Cardiac fibroblast (primary cell): ENCODE data around the gene TMC2.
"Not testable (repeated sequence)": the region's sequence is repeated elsewhere in the genome, so short reads cannot be mapped to it uniquely, and the experiment has no call there.

Experiments
- DNase-seq, 2 donors: peaks; one replicate each; pipeline versions ENCODE4 v3.0.0 to v3.0.0-alpha.2; 2010; ENCODE audit warnings: low read depth in 2 of 2
- H3K4me3 ChIP-seq, 2 donors: replicated peaks in 1 of 2; 1 replicate in 1 of 2; 2 replicates in 1 of 2; pipeline ENCODE4 v1.5.1; 2011; ENCODE audit warnings: low read depth in 2 of 2, low read length in 2 of 2, mild to moderate bottlenecking in 2 of 2, moderate library complexity in 1 of 2
- TF ChIP-seq, protein P1 (sequence below): IDR thresholded peaks from one replicate; pipeline ENCODE4 v1.5.1; 2011; ENCODE audit warnings: low read depth, mild to moderate bottlenecking, low read length, inconsistent platforms

The TMC2 gene

DNA sequence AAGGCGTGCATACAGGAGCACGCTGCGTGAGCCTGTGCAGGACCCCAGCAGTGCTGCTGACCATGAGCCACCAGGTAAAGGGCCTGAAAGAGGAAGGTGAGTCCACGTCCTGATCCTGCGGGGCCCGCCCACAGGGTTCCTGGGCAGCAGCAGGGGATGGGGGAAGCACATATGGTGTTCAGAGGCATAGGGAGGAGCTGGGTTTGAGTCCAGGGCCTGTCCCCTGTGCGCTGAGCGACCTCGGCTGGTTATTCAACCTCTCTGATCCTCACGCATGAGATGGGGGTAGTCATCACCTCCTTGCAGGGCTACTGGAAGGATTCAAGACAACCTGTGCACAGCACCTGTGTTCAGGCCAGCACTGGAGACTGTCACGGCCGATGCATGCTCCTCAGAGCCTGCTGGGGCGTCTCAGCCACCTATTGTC, at the start of gene TMC2:
Gene TMC2, plus strand, starts transcription at position 14 of the 427 bp plus-strand sequence. Its CDS starts 49 bp downstream, at position 63.
- DNase-seq = no peak
- no peak within 1 kb of the TSS for H3K4me3 ChIP-seq
- TF ChIP-seq, protein P1, sequence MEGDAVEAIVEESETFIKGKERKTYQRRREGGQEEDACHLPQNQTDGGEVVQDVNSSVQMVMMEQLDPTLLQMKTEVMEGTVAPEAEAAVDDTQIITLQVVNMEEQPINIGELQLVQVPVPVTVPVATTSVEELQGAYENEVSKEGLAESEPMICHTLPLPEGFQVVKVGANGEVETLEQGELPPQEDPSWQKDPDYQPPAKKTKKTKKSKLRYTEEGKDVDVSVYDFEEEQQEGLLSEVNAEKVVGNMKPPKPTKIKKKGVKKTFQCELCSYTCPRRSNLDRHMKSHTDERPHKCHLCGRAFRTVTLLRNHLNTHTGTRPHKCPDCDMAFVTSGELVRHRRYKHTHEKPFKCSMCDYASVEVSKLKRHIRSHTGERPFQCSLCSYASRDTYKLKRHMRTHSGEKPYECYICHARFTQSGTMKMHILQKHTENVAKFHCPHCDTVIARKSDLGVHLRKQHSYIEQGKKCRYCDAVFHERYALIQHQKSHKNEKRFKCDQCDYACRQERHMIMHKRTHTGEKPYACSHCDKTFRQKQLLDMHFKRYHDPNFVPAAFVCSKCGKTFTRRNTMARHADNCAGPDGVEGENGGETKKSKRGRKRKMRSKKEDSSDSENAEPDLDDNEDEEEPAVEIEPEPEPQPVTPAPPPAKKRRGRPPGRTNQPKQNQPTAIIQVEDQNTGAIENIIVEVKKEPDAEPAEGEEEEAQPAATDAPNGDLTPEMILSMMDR = no peak

- not testable (repeated sequence) for DNase-seq, H3K4me3 ChIP-seq
These were observed 33.5 kb upstream of the TMC2 start for GRCh38 chr20:2502808-2503384.

GRCh38 chr20:2504803-2505202, 31.6 kb upstream of the TMC2 start:
- DNase-seq = not testable (repeated sequence)

GRCh38 chr20:2506426-2506825, 29.9 kb upstream of the TMC2 start:
- DNase-seq, H3K4me3 ChIP-seq: not testable (repeated sequence)

More at GRCh38 chr20:2504803-2505202, 31.6 kb upstream of the TMC2 start:
- H3K4me3 ChIP-seq = not testable (repeated sequence)

DNA sequence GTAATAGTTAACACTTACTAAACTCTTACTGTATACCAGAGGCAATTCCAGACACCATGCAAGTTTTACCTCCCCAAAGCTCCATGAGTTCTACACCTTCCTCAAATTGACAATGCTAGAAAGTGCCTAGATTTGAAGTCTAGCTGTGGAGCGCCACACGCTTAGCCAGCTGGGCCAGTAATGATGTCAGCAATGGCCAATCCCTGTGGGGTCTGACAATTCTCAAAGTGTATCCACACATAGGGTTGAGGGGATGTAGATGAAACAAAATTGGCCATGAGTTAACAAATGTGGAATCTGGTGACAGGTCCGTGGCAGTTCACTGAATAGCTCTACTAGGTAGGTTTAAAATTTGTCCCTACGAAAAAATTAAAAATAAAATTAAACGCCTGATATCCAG, 28.9 kb upstream of the TMC2 start:
- H3K4me3 ChIP-seq = peak overlapping the region in 1 of 2 donors; percentile 89
- TF ChIP-seq, protein P1 = no peak
- DNase-seq = peak; percentile 7 to 32

GRCh38 chr20:2507875-2508630, 28.3 kb upstream of the TMC2 start:
- TF ChIP-seq, protein P1 = no peak
- peak; percentile 52 to 55 for DNase-seq
- H3K4me3 ChIP-seq = peak overlapping the region; percentile 78 to 89

- H3K4me3 ChIP-seq = peak within 1 kb of the TSS; percentile 78 to 89
- TF ChIP-seq, protein P1 = peak; percentile 7
- DNase-seq = peak; percentile 82 to 84
These were observed 27.5 kb upstream of the TMC2 start, which contains the start of gene ZNF343 for GRCh38 chr20:2508631-2509467. ZNF343 (minus strand) TSS chr20:2508915; CDS start chr20:2493895, 15,020 bp downstream.

- DNase-seq = no peak
- H3K4me3 ChIP-seq = peak overlapping the region; percentile 78 to 89
- TF ChIP-seq, protein P1 = no peak
These were observed 26.9 kb upstream of the TMC2 start for GRCh38 chr20:2509468-2509781.
